HG03457 (cell line): ENCODE measurements around the gene TLCD3A.
"Not testable (repeated sequence)": the region's sequence is repeated elsewhere in the genome, so short reads cannot be mapped to it uniquely, and the experiment has no call there.

Source experiments
- ATAC-seq: cut with Tn5 transposase; IDR thresholded peaks from one replicate; pipeline ENCODE4 v1.9.1; 2021; ENCODE audit warnings: moderate number of reproducible peaks; ENCODE audit not compliant: unreplicated experiment

The TLCD3A gene

GRCh38 chr17:784143-784542 lies 51.7 kb downstream of the TLCD3A start:
- ATAC-seq, result no peak

- not testable (repeated sequence) for ATAC-seq
These were observed 53.5 kb downstream of the TLCD3A start for GRCh38 chr17:785901-786300.

DNA sequence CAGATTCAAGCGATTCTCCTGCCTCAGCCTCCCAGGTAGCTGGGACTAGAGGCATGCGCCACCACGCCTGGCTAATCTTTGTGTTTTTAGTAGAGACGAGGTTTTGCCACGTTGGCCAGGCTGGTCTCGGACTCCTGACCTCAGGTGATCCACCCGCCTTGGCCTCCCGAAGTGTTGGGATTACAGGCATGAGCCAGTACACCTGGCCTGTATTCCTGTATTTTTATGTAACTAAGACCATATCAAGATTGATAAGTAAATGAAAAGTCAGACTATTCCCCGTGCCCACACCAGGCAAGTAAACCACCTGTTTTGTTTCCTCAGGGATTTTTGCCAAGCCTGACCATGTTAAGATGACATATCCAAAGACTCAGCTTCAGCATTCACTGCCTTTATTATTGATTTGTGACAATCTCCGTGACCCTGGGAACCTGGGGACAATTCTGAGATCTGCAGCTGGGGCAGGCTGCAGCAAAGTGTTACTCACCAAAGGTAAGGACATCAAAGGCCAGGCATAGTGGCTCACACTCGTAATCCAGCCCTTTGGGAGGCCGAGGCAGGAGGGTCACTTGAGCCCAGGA lies 55.3 kb downstream of the TLCD3A start:
- ATAC-seq, result no peak

GRCh38 chr17:788551-788950 lies 56.2 kb downstream of the TLCD3A start:
- no peak for ATAC-seq

- no peak for ATAC-seq
These were observed 56.9 kb downstream of the TLCD3A start for GRCh38 chr17:789160-789840.

- not testable (repeated sequence) for ATAC-seq
These were observed 57.8 kb downstream of the TLCD3A start for GRCh38 chr17:789931-790873.

DNA sequence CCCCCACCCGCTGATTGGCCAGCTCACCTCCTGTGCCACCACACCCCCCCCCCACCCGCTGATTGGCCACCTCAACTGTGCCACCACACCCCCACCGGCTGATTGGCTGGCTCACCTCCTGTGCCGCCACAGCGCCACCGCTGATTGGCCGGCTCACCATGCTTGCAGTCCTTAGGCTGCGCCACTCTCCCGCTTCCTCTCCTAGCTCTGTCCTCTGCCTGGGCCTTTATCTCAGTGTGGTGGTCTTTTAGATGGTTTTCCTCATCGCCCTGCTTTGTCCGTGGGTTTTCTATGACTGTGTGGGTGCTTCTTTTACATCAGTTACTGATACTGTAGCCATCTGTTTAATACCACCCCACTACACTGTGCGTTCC lies 58.5 kb downstream of the TLCD3A start:
- not testable (repeated sequence) for ATAC-seq

DNA sequence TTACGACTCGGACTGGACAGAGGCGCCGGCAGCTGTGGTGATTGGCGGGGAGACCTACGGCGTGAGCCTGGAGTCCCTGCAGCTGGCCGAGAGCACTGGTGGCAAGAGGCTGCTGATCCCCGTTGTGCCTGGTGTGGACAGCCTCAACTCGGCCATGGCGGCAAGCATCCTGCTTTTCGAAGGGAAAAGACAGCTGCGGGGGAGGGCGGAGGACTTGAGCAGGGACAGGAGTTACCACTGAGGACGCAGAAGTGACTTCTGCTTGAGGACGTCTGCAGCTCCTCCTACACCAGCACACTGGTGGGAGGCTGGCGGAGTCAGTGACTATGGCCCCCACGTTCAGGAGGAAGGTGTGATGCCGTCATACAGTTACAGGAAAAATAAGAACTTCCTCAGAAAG lies 59.4 kb downstream of the TLCD3A start:
- no peak for ATAC-seq

- no peak for ATAC-seq
These were observed 59.9 kb downstream of the TLCD3A start for GRCh38 chr17:792277-792676.
